Upper lobe of left lung (tissue), 4 donors: ENCODE data around the gene NRXN3.

Experiments used
- CTCF ChIP-seq, 6 experiments: fragments of 450-650 bp in 4 of 6; fragments of 200-600 bp in 2 of 6; sonication (generic) in 2 of 6; IDR thresholded peaks; one replicate each; pipeline ENCODE4 v1.5.1; 2016 to 2019; ENCODE audit warnings: antibody characterized with exemption in 6 of 6
- EP300 ChIP-seq, 4 donors: sonication (generic); formaldehyde crosslinking; IDR thresholded peaks; one replicate each; pipeline ENCODE4 v1.5.1; 2017; ENCODE audit warnings: antibody characterized with exemption in 4 of 4, control low read depth in 2 of 4
- POLR2A ChIP-seq, 4 donors: fragments of 450-650 bp; IDR thresholded peaks; one replicate each; pipeline ENCODE4 v1.5.1; 2016 to 2017; ENCODE audit warnings: antibody characterized with exemption in 4 of 4, mild to moderate bottlenecking in 2 of 4
- POLR2AphosphoS5 ChIP-seq, 2 donors: sonication (generic); formaldehyde crosslinking; IDR thresholded peaks; one replicate each; pipeline ENCODE4 v1.5.1; 2017; ENCODE audit warnings: antibody characterized with exemption in 2 of 2

GRCh38 chr14:79598339-79598738 is 1428.2 kb downstream of the NRXN3 start:
- TF ChIP-seq CTCF (IDR thresholded peaks at IDR 0.05) (no peak), POLR2A (IDR thresholded peaks at IDR 0.05) (no peak), EP300 (IDR thresholded peaks at IDR 0.05) (no peak), POLR2AphosphoS5 (IDR thresholded peaks at IDR 0.05) (no peak)
